Measurements from ENCODE around the gene DCAF4L1.

The DCAF4L1 gene

DNA sequence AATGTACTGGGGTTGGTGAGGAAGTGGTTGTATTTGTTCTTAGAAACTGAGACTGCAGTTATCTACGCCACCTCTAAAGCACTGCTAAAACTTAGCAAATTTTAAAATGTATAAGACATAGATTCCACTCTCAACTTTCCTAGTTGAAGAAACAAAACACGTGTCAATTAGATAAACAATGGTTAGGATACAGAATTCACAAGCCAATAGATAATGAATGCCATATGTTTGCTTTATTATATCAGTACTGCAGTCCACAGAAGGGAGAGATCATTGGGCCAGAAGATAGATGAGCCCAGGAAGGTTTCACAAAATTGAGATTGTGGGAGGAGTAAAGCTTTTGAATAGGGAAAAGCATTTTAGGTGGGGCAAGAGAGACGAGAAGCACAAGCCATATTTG, 32.0 kb upstream of the DCAF4L1 start:
- H3K4me3 ChIP-seq (ENCODE audit: insufficient read depth, low read depth, low read length, poor library complexity, severe bottlenecking) = no peak overlapping the region
- no peaks in the 10 kb centered on the region for H3K9me3 ChIP-seq (ENCODE audit: control insufficient read depth, low read length)
- H3K4me1 ChIP-seq (ENCODE audit: control insufficient read depth, insufficient read depth, low read length, poor library complexity, severe bottlenecking) = no peaks in the 10 kb centered on the region
- no peak overlapping the region for H3K27ac ChIP-seq (ENCODE audit: insufficient read depth, low read length, poor library complexity, severe bottlenecking)
- peaks cover 56% of the 10 kb centered on the region for H3K36me3 ChIP-seq (ENCODE audit: control insufficient read depth, insufficient read depth, low read length)
- no peaks in the 10 kb centered on the region for H3K27me3 ChIP-seq (replicated peaks; ENCODE audit: control insufficient read depth, insufficient read depth, low read length, poor library complexity, severe bottlenecking)
- DNase-seq = no peak

DNA sequence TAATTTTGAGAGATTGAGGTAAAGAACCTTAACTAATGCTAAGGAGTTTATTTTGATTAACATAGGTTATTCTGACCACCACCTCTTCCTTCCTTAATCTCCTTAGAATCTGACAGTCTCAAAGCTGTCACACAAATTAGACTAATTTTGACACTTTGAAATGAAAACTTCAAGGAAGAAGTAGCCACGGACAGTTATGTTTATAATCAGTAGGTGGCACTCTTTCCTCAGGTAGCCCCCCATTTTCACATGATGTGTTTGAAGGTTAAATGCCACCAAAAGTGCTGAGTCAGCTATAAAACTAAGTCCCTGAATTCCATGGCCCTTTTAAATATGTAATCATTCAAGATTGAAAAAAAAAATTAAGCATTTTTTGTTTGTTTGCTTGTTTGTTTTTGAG, 23.9 kb upstream of the DCAF4L1 start:
- H3K4me3 ChIP-seq (ENCODE audit: insufficient read depth, low read depth, low read length, poor library complexity, severe bottlenecking) = no peak overlapping the region
- peaks cover 16% of the 10 kb centered on the region for H3K36me3 ChIP-seq (ENCODE audit: control insufficient read depth, insufficient read depth, low read length)
- no peak for DNase-seq
- H3K27me3 ChIP-seq (replicated peaks; ENCODE audit: control insufficient read depth, insufficient read depth, low read length, poor library complexity, severe bottlenecking) = no peaks in the 10 kb centered on the region
- no peak overlapping the region for H3K27ac ChIP-seq (ENCODE audit: insufficient read depth, low read length, poor library complexity, severe bottlenecking)
- no peaks in the 10 kb centered on the region for H3K9me3 ChIP-seq (ENCODE audit: control insufficient read depth, low read length)
- H3K4me1 ChIP-seq (ENCODE audit: control insufficient read depth, insufficient read depth, low read length, poor library complexity, severe bottlenecking) = no peaks in the 10 kb centered on the region

DNA sequence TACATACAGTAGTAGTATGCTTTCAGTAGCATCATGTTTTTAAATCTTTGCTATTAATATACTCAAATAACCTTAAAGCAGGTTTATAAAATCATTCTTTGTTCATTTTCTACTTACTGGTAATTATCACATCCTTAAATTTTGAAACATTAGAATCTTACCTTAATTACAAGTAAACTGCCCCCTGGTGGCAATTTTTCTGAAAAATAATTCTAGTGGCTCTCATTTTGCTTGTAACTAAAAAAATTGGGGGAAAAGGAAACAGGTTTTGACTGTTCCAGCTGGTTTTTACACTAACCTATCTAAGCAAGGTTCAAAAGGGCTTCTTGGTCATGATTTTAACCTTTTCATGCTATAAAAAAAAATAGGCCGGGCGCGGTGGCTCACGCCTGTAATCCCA, 18.5 kb upstream of the DCAF4L1 start:
- Histone ChIP-seq H3K27ac (ENCODE audit: insufficient read depth, low read length, poor library complexity, severe bottlenecking) (no peak overlapping the region), H3K27me3 (replicated peaks; ENCODE audit: control insufficient read depth, insufficient read depth, low read length, poor library complexity, severe bottlenecking) (no peaks in the 10 kb centered on the region), H3K36me3 (ENCODE audit: control insufficient read depth, insufficient read depth, low read length) (no peaks in the 10 kb centered on the region), H3K4me1 (ENCODE audit: control insufficient read depth, insufficient read depth, low read length, poor library complexity, severe bottlenecking) (no peaks in the 10 kb centered on the region), H3K4me3 (ENCODE audit: insufficient read depth, low read depth, low read length, poor library complexity, severe bottlenecking) (no peak overlapping the region), H3K9me3 (ENCODE audit: control insufficient read depth, low read length) (no peaks in the 10 kb centered on the region)
- no peak for DNase-seq

DNA sequence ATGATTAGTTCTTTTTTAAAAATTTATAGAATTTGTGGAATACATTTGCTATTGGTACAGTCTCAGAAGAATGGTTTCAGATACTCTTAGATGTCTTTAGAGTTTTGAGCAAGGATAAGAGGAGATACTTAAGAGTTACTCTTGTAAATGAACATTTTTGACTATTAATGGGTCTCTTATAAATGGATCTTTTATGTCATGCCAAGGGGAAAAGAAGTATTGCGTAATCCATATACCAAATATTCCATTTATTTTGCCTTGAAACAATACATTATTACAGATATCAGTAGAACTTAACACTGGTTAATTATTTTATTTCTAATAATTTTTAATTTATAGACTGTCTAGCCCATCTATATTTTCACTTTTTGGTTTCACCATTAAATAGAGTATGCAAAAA, 17.2 kb upstream of the DCAF4L1 start:
- no peaks in the 10 kb centered on the region for H3K4me1 ChIP-seq (ENCODE audit: control insufficient read depth, insufficient read depth, low read length, poor library complexity, severe bottlenecking)
- H3K36me3 ChIP-seq (ENCODE audit: control insufficient read depth, insufficient read depth, low read length) = no peaks in the 10 kb centered on the region
- H3K27me3 ChIP-seq (replicated peaks; ENCODE audit: control insufficient read depth, insufficient read depth, low read length, poor library complexity, severe bottlenecking) = no peaks in the 10 kb centered on the region
- no peak overlapping the region for H3K4me3 ChIP-seq (ENCODE audit: insufficient read depth, low read depth, low read length, poor library complexity, severe bottlenecking)
- H3K9me3 ChIP-seq (ENCODE audit: control insufficient read depth, low read length) = no peaks in the 10 kb centered on the region
- no peak for DNase-seq
- no peak overlapping the region for H3K27ac ChIP-seq (ENCODE audit: insufficient read depth, low read length, poor library complexity, severe bottlenecking)

DNA sequence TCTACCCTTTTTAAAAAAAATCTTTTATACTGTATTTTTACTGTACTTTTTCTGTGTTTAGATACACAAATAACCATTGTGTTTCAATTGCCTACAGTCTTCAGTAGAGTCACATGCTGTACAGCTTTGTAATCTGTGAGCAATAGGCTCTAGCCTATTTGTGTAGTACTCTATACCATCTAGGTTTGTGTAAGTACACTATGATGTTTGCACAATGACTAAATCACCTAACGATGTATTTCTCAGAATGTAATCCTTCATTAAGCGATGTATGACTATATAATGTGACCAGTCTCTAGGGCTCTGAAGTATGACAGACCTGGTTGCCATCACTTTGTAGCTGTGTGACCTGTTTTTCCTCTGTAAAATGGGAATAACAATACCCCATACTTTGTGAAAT, 14.2 kb upstream of the DCAF4L1 start:
- Histone ChIP-seq H3K4me1 (ENCODE audit: control insufficient read depth, insufficient read depth, low read length, poor library complexity, severe bottlenecking) (no peaks in the 10 kb centered on the region), H3K9me3 (ENCODE audit: control insufficient read depth, low read length) (no peaks in the 10 kb centered on the region), H3K27me3 (replicated peaks; ENCODE audit: control insufficient read depth, insufficient read depth, low read length, poor library complexity, severe bottlenecking) (no peaks in the 10 kb centered on the region), H3K27ac (ENCODE audit: insufficient read depth, low read length, poor library complexity, severe bottlenecking) (no peak overlapping the region), H3K36me3 (ENCODE audit: control insufficient read depth, insufficient read depth, low read length) (no peaks in the 10 kb centered on the region), H3K4me3 (ENCODE audit: insufficient read depth, low read depth, low read length, poor library complexity, severe bottlenecking) (no peak overlapping the region)
- no peak for DNase-seq

DNA sequence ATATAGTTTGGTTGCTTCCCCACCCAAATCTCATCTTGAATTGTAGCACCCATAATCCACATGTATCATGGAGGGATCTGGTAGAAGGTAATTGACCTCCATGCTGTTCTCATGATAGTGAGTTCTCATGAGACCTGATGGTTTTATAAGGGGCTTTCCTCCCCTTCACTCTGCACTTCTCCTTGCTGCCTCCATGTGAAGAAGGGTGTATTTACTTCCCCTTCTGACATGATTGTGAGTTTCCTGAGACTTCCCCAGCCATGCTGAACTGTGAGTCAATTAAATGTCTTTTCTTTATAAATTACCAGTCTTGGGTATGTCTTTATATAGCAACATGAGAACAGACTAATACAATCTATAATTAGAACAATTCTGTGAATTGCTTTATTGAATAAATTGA, 11.9 kb upstream of the DCAF4L1 start:
- no peak overlapping the region for H3K27ac ChIP-seq (ENCODE audit: insufficient read depth, low read length, poor library complexity, severe bottlenecking)
- no peaks in the 10 kb centered on the region for H3K9me3 ChIP-seq (ENCODE audit: control insufficient read depth, low read length)
- H3K4me1 ChIP-seq (ENCODE audit: control insufficient read depth, insufficient read depth, low read length, poor library complexity, severe bottlenecking) = no peaks in the 10 kb centered on the region
- H3K27me3 ChIP-seq (replicated peaks; ENCODE audit: control insufficient read depth, insufficient read depth, low read length, poor library complexity, severe bottlenecking) = no peaks in the 10 kb centered on the region
- H3K36me3 ChIP-seq (ENCODE audit: control insufficient read depth, insufficient read depth, low read length) = no peaks in the 10 kb centered on the region
- no peak for DNase-seq
- no peak overlapping the region for H3K4me3 ChIP-seq (ENCODE audit: insufficient read depth, low read depth, low read length, poor library complexity, severe bottlenecking)

DNA sequence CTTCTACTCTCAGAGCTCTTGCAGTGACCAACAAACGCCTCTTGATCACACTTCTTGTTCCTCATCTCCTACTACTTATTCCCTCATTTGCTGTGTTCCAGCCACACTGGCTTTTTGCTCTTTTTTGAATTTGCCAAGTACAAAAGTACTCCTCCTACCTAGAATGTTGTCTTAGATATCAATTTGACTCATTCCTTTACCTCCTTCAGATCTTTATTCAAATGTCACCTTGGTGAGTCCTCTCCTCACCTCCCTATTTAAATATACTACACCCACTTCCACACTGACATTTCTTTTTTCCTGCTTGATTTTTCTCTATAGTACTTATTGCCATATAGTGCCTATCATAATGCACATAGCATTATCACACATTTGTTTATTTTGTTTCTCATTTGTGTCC, 6.2 kb upstream of the DCAF4L1 start:
- H3K27me3 ChIP-seq (replicated peaks; ENCODE audit: control insufficient read depth, insufficient read depth, low read length, poor library complexity, severe bottlenecking) = no peaks in the 10 kb centered on the region

DNA sequence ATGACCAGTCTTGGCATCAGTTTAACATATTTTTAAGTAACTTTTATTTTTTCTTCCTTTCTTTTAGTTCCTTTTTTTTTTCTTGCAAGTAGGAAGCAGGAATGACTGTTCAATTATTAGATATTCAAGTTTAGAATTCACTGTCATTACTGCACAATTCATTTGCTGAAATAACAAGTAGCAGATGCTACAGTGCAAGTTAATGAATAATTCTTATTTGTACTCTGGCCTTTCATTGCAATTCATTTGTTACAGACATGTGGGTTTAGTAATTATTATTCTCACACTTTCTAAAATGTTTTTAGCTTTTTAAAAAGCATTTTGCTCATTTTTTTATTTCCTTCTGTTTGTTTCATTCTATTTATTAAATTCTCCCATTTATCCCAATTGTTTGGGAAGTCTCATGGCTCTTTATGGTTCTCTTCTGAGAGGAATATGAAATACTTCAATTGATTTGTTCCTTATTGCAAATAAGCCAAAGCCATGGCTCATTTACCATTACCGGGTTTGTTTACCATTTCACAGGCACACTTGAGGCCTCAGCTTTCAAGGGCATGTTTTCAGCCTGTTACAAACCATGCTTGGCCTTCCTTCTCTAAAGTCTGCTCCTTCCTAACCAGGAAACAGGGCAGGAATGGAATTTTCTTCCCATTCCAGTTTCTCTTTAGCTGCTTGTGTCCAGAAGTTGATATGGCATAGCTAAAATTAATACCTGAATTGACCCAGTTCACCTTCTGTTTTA, 4.6 kb upstream of the DCAF4L1 start:
- H3K4me3 ChIP-seq (ENCODE audit: insufficient read depth, low read depth, low read length, poor library complexity, severe bottlenecking) = no peak overlapping the region
- H3K4me1 ChIP-seq (ENCODE audit: control insufficient read depth, insufficient read depth, low read length, poor library complexity, severe bottlenecking) = no peaks in the 10 kb centered on the region
- no peaks in the 10 kb centered on the region for H3K27me3 ChIP-seq (replicated peaks; ENCODE audit: control insufficient read depth, insufficient read depth, low read length, poor library complexity, severe bottlenecking)
- DNase-seq = no peak
- H3K36me3 ChIP-seq (ENCODE audit: control insufficient read depth, insufficient read depth, low read length) = no peaks in the 10 kb centered on the region
- H3K9me3 ChIP-seq (ENCODE audit: control insufficient read depth, low read length) = no peaks in the 10 kb centered on the region
- no peak overlapping the region for H3K27ac ChIP-seq (ENCODE audit: insufficient read depth, low read length, poor library complexity, severe bottlenecking)

More for the DNA sequence above, 6.2 kb upstream of the DCAF4L1 start:
- Histone ChIP-seq H3K4me1 (ENCODE audit: control insufficient read depth, insufficient read depth, low read length, poor library complexity, severe bottlenecking) (no peaks in the 10 kb centered on the region), H3K36me3 (ENCODE audit: control insufficient read depth, insufficient read depth, low read length) (no peaks in the 10 kb centered on the region), H3K9me3 (ENCODE audit: control insufficient read depth, low read length) (no peaks in the 10 kb centered on the region), H3K27ac (ENCODE audit: insufficient read depth, low read length, poor library complexity, severe bottlenecking) (no peak overlapping the region), H3K4me3 (ENCODE audit: insufficient read depth, low read depth, low read length, poor library complexity, severe bottlenecking) (no peak overlapping the region)
- DNase-seq = no peak

DNA sequence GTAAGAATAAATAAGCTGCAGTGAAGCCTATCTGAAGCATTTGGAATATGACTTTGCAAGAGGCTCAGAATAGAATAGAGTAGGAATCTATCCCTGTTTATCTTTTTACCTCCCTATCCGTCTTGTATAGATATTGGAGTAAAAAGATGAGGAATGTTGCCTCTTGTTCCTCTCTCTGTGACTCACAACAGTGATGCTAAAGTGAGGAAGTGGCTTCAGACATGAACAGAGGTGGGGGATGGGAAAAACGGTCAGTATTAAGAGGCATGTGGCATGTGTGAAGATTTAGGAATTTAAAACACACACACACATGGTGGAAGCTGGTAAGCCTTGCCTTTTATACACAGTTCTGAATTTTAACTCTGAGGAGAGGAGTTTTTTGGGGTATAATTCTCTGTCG, 3.8 kb upstream of the DCAF4L1 start:
- Histone ChIP-seq H3K27ac (ENCODE audit: insufficient read depth, low read length, poor library complexity, severe bottlenecking) (no peak overlapping the region), H3K27me3 (replicated peaks; ENCODE audit: control insufficient read depth, insufficient read depth, low read length, poor library complexity, severe bottlenecking) (no peaks in the 10 kb centered on the region), H3K36me3 (ENCODE audit: control insufficient read depth, insufficient read depth, low read length) (no peaks in the 10 kb centered on the region), H3K4me3 (ENCODE audit: insufficient read depth, low read depth, low read length, poor library complexity, severe bottlenecking) (no peak overlapping the region), H3K9me3 (ENCODE audit: control insufficient read depth, low read length) (no peaks in the 10 kb centered on the region), H3K4me1 (ENCODE audit: control insufficient read depth, insufficient read depth, low read length, poor library complexity, severe bottlenecking) (no peaks in the 10 kb centered on the region)
- DNase-seq = no peak

DNA sequence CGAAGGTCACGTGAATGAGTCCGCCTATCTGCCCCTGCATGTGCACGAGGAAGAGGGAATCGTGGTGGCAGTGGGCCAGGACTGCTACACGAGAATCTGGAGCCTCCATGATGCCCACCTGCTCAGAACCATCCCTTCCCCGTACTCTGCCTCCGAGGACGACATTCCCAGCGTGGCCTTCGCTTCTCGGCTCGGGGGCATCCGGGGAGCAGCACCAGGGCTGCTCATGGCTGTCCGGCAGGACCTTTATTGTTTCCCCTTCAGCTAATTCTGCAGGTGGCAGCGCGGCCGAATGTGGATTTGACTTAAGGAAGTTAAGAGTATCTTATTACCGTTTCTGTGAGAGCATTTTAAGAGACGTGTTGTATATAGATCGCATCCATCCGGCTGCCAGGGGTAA, 1.2 kb downstream of the DCAF4L1 start:
- H3K4me3 ChIP-seq (ENCODE audit: insufficient read depth, low read depth, low read length, poor library complexity, severe bottlenecking) = no peak overlapping the region
- no peaks in the 10 kb centered on the region for H3K27me3 ChIP-seq (replicated peaks; ENCODE audit: control insufficient read depth, insufficient read depth, low read length, poor library complexity, severe bottlenecking)
- no peaks in the 10 kb centered on the region for H3K4me1 ChIP-seq (ENCODE audit: control insufficient read depth, insufficient read depth, low read length, poor library complexity, severe bottlenecking)
- no peaks in the 10 kb centered on the region for H3K9me3 ChIP-seq (ENCODE audit: control insufficient read depth, low read length)
- no peak overlapping the region for H3K27ac ChIP-seq (ENCODE audit: insufficient read depth, low read length, poor library complexity, severe bottlenecking)
- H3K36me3 ChIP-seq (ENCODE audit: control insufficient read depth, insufficient read depth, low read length) = no peaks in the 10 kb centered on the region
- DNase-seq = no peak

Data from effector memory CD4-positive, alpha-beta T cell (primary cell).